K562 (cell line): ENCODE results near the gene PRTN3. TPM values are rescaled to one million over a fixed set of nuclear protein-coding genes. Genes with fewer than 3 reads are reported as not detected.
A peak's percentile ranks its signal among the peaks of the same experiment; 100 is the strongest.

ENCODE experiments used
- ATAC-seq: fragments of 200-7000 bp; cut with Tn5 transposase; 3 replicates; pipeline ENCODE4 v1.9.1; 2020; ENCODE audit warnings: moderate library complexity
- BruUV-seq: library from RNA; stranded (reverse); fragments of 400-500 nt; replicated peaks from 2 replicates; lab custom pipeline; 2021; lab: Mats Ljungman, UMichigan
- CTCF ChIA-PET: fragments of 300-600 bp; formaldehyde crosslinking; extraction: SDS; loops from one replicate; lab custom pipeline; 2021; ENCODE audit warnings: low intra/inter-chr PET ratio; lab: Yijun Ruan, JAX
- POLR2A ChIA-PET: fragments of 300-600, 350-650 bp; sonication (Branson Sonifier 250); formaldehyde crosslinking; extraction: SDS; loops from one replicate; lab custom pipeline; 2021; ENCODE audit warnings: antibody characterized with exemption, inconsistent platforms; lab: Yijun Ruan, JAX
- DNase-seq, 4 experiments: peaks; one replicate each; pipeline versions ENCODE4 v3.0.0 to v3.0.0-alpha.2; 2011 to 2018; ENCODE audit warnings: low spot score in 3 of 4, mixed read lengths in 3 of 4; ENCODE audit errors: extremely low read depth in 1 of 4
- FAIRE-seq: peaks from 2 replicates; lab custom pipeline; 2011; peaks lifted over from hg19 to GRCh38; lab: Jason Lieb, UNC
- H2AFZ ChIP-seq: 2 replicates; pipeline ENCODE4 v1.6.0; 2011; ENCODE audit warnings: low read depth, low read length, control low read depth, inconsistent platforms
- H3K27ac ChIP-seq: fragments of 200-600 bp; 3 replicates; pipeline ENCODE4 v1.8.0; 2011; ENCODE audit warnings: low read depth, mild to moderate bottlenecking, control low read depth, inconsistent platforms, low read length, moderate library complexity, mixed read lengths; ENCODE audit errors: extremely low read depth
- H3K27me3 ChIP-seq, 2 experiments: fragments of 300-600 bp in 1 of 2; 2 replicates in 1 of 2; 3 replicates in 1 of 2; pipeline versions ENCODE4 v1.6.0 to v1.8.0; 2011; ENCODE audit warnings: inconsistent platforms in 2 of 2, low read length in 2 of 2, mild to moderate bottlenecking in 1 of 2, mixed read lengths in 1 of 2, moderate library complexity in 1 of 2; ENCODE audit not compliant: control insufficient read depth in 2 of 2, insufficient read depth in 2 of 2
- H3K36me3 ChIP-seq: fragments of 300-600 bp; 3 replicates; pipeline ENCODE4 v1.8.0; 2011; ENCODE audit warnings: mild to moderate bottlenecking, low read length, inconsistent platforms; ENCODE audit not compliant: control insufficient read depth, insufficient read depth
- H3K4me1 ChIP-seq, 2 experiments: fragments of 200-600 bp in 1 of 2; replicated peaks in 1 of 2; 2 replicates in 1 of 2; 3 replicates in 1 of 2; pipeline versions ENCODE4 v1.5.1 to v1.8.0; 2011; ENCODE audit warnings: inconsistent platforms in 2 of 2, low read length in 2 of 2, mild to moderate bottlenecking in 1 of 2, mixed read lengths in 1 of 2, moderate library complexity in 1 of 2; ENCODE audit not compliant: control insufficient read depth in 2 of 2, insufficient read depth in 2 of 2
- H3K4me2 ChIP-seq: 2 replicates; pipeline ENCODE4 v1.6.1; 2011; ENCODE audit warnings: low read length, control low read depth, inconsistent platforms, mixed read lengths; ENCODE audit not compliant: insufficient read depth
- H3K4me3 ChIP-seq: fragments of 200-600 bp; sonication (generic), shearing (Covaris generic); 2 replicates; pipeline ENCODE4 v1.5.1; 2016; ENCODE audit warnings: control low read depth, inconsistent platforms
- H3K79me2 ChIP-seq: fragments of 200-600 bp; 3 replicates; pipeline ENCODE4 v1.8.0; 2011; ENCODE audit warnings: low read length, inconsistent platforms; ENCODE audit not compliant: control insufficient read depth, insufficient read depth
- H3K9ac ChIP-seq, 2 experiments: 2 replicates each; pipeline versions ENCODE4 v1.6.0 to v1.6.1; 2011; ENCODE audit warnings: low read depth in 2 of 2, low read length in 2 of 2, control low read depth in 1 of 2, inconsistent platforms in 1 of 2, mild to moderate bottlenecking in 1 of 2, mixed read lengths in 1 of 2; ENCODE audit not compliant: insufficient read depth in 1 of 2
- H3K9me1 ChIP-seq: one replicate; pipeline ENCODE4 v1.6.0; 2011; ENCODE audit warnings: inconsistent platforms, mild to moderate bottlenecking, low read length, moderate library complexity; ENCODE audit not compliant: control insufficient read depth, insufficient read depth
- H3K9me3 ChIP-seq: replicated peaks from 2 replicates; pipeline ENCODE4 v1.5.1; 2011; ENCODE audit warnings: low read depth, low read length, inconsistent platforms; ENCODE audit not compliant: control insufficient read depth, insufficient read depth
- H4K20me1 ChIP-seq: replicated peaks from 2 replicates; pipeline ENCODE4 v1.6.1; 2011; ENCODE audit warnings: low read length, inconsistent platforms, mixed read lengths; ENCODE audit not compliant: control insufficient read depth, insufficient read depth
- CBX8 ChIP-seq: fragments of 200-600 bp; sonication (generic); IDR thresholded peaks from 2 replicates; pipeline ENCODE4 v1.6.1; 2012; ENCODE audit warnings: borderline replicate concordance, mixed run types, low read depth, mild to moderate bottlenecking, moderate library complexity, mixed read lengths, low read length, control low read depth, inconsistent platforms; ENCODE audit not compliant: poor library complexity, severe bottlenecking; ENCODE audit errors: extremely low read depth
- FIP1L1 ChIP-seq: fragments of 200-400 bp; formaldehyde crosslinking; IDR thresholded peaks from 2 replicates; pipeline ENCODE4 v1.6.1; 2018; ENCODE audit warnings: mild to moderate bottlenecking, low read depth, low read length; ENCODE audit not compliant: poor library complexity, severe bottlenecking
- FOXA3 ChIP-seq, 2 experiments: fragments of 450-650 bp in 1 of 2; sonication (generic) in 1 of 2; formaldehyde crosslinking; IDR thresholded peaks in 1 of 2; conservative IDR thresholded peaks in 1 of 2; 2 replicates each; pipeline versions ENCODE4 v1.4.0 to v1.8.0; 2020 to 2022; ENCODE audit warnings: mild to moderate bottlenecking in 2 of 2, missing genetic modification reagents in 1 of 2
- MEF2A ChIP-seq: IDR thresholded peaks from 2 replicates; pipeline ENCODE4 v1.6.1; 2011; ENCODE audit warnings: low read depth, mild to moderate bottlenecking, low read length, moderate library complexity; ENCODE audit not compliant: control insufficient read depth
- PHB2 ChIP-seq: fragments of 450-650 bp; IDR thresholded peaks from 2 replicates; pipeline ENCODE4 v1.6.1; 2017; ENCODE audit warnings: low read depth
- POLR2A ChIP-seq: fragments of 450-650 bp; conservative IDR thresholded peaks from 2 replicates; pipeline ENCODE4 v1.6.1; 2016
- POLR2G ChIP-seq: fragments of 200-400 bp; formaldehyde crosslinking; IDR thresholded peaks from 2 replicates; pipeline ENCODE4 v1.6.1; 2017; ENCODE audit warnings: low read depth, mild to moderate bottlenecking, antibody characterized with exemption, low read length, moderate library complexity
- RBFOX2 ChIP-seq: fragments of 200-400 bp; formaldehyde crosslinking; IDR thresholded peaks from 2 replicates; pipeline ENCODE4 v1.6.1; 2017; ENCODE audit warnings: low read depth, mild to moderate bottlenecking, low read length, moderate library complexity
- RBM22 ChIP-seq: fragments of 200-400 bp; formaldehyde crosslinking; IDR thresholded peaks from 2 replicates; pipeline ENCODE4 v1.6.1; 2018; ENCODE audit warnings: low read length, low read depth; ENCODE audit not compliant: poor library complexity, severe bottlenecking
- SUPT5H ChIP-seq: fragments of 450-650 bp; IDR thresholded peaks from 2 replicates; pipeline ENCODE4 v1.6.1; 2016
- TAF7 ChIP-seq: fragments of 450-650 bp; IDR thresholded peaks from 2 replicates; pipeline ENCODE4 v1.6.1; 2016; ENCODE audit warnings: missing genetic modification characterization, missing compliant biosample characterization
- ZBTB33 ChIP-seq: sonication (generic); formaldehyde crosslinking; IDR thresholded peaks from 2 replicates; pipeline ENCODE4 v1.8.1; 2023; ENCODE audit warnings: mild to moderate bottlenecking, missing genetic modification reagents
- WGBS: fragments of 100-300 bp; shearing (Covaris generic); methylation state at CpG from one replicate; pipeline ENCODE4 v1.1.6; 2016; ENCODE audit warnings: low coverage, mixed read lengths; ENCODE audit not compliant: insufficient coverage; ENCODE audit errors: missing lambda C conversion rate; 5-methylcytosine and 5-hydroxymethylcytosine counted together
- in situ Hi-C: fragments of 300-500 bp; cut with MboI; formaldehyde crosslinking; loops from 4 replicates; pipeline ENCODE4 v1.15.0; 2018; ENCODE audit warnings: inconsistent platforms, mixed read lengths
- intact Hi-C: fragments of 100-400 bp; cut with micrococcal nuclease; formaldehyde crosslinking; loops from 2 replicates; pipeline ENCODE4 v1.14.2; 2022
- polyA plus RNA-seq, 8 experiments: library from polyadenylated mRNA; depleted of rRNA in 4 of 8; stranded (reverse) in 5 of 8; unstranded in 3 of 8; fragments of >200 nt; fragmentation: Nextera tagmentation in 2 of 8; fragmentation: Illumina TruSeq in 1 of 8; extraction: Ambion mirVana in 2 of 8; extraction: Trizol in 1 of 8; gene quantifications; 2 replicates each; pipeline versions ENCODE4 v1.2.1 to v1.2.3, GENCODE V29; 2011 to 2014; ENCODE audit warnings: inconsistent platforms in 1 of 8, missing spikeins in 1 of 8
- total RNA-seq, 7 experiments: library from RNA; depleted of rRNA in 6 of 7; stranded (reverse); fragments of >200 nt in 6 of 7; fragmentation: Illumina TruSeq in 2 of 7; extraction: Trizol in 2 of 7; gene quantifications; 2 replicates each; pipeline versions ENCODE4 v1.2.1 to v1.2.3, GENCODE V29; 2011 to 2021; ENCODE audit warnings: low replicate concordance in 1 of 7

PRTN3 gene
- total and polyA plus RNA-seq, 9 of the 15 experiments (the other 6 are each of a cell fraction or from before 2014, with no cell fraction given): 0.14 to 0.86 (median 0.43) TPM; not detected in 3

GRCh38 chr19:806815-807421, 33.9 kb upstream of the PRTN3 start:
- POLR2A ChIA-PET: interaction anchor here (0.6 to 1.5 kb wide), 6 partner anchors 9 to 971 kb away, joined by 3 to 5 read pairs (median 4); partner anchors contain the start of gene PTBP1

More at GRCh38 chr19:806815-807421, 33.9 kb upstream of the PRTN3 start:
- intact Hi-C loops (no loop called here), in situ Hi-C loops (no loop called here)
- TF ChIP-seq FOXA3 (CRISPR knock-in tag; conservative IDR thresholded peaks at IDR 0.05 in 1 of 2, IDR thresholded peaks at IDR 0.05 in 1 of 2): no peak
- TF ChIP-seq POLR2G: peak; percentile 73
- TF ChIP-seq RBFOX2: peak; percentile 71
- peak; percentile 75 for TF ChIP-seq ZBTB33 (CRISPR knock-in tag)
- 0 out of 2 replicates have a peak, but pooled peaks have one; percentile 7 for TF ChIP-seq SUPT5H
- no peak for TF ChIP-seq TAF7 (tag)
- TF ChIP-seq MEF2A: no peak
- TF ChIP-seq CBX8: no peak
- peak; percentile 97 for TF ChIP-seq RBM22
- no peak for TF ChIP-seq PHB2
- peak; percentile 4; the same call in 1 of the 2 replicates for TF ChIP-seq POLR2A
- peak; percentile 32 for TF ChIP-seq FIP1L1
- ATAC-seq: no peak
- H3K4me2 ChIP-seq: no peak overlapping the region
- H3K9me1 ChIP-seq: no peaks in the 10 kb centered on the region
- no peak overlapping the region for H3K27ac ChIP-seq
- H3K27me3 ChIP-seq: no peaks in the 10 kb centered on the region
- BruUV-seq: no TSS peak
- peaks cover 100% of the 10 kb centered on the region for H3K36me3 ChIP-seq
- H2AFZ ChIP-seq: no peak overlapping the region
- CTCF ChIA-PET: no interaction called here
- FAIRE-seq: no peak
- H3K9ac ChIP-seq: no peak overlapping the region
- peaks cover 72% of the 10 kb centered on the region for H3K79me2 ChIP-seq
- peak in 1 of 4 experiments; percentile 24 for DNase-seq
- peaks cover 0 to 55% of the 10 kb centered on the region in 2 experiments; a peak in 2 of 5 replicates for H3K4me1 ChIP-seq
- H4K20me1 ChIP-seq: peaks cover 27% of the 10 kb centered on the region
- H3K9me3 ChIP-seq: peaks cover under 1% of the 10 kb centered on the region
- 97% methylated on average over 28 of the region's 34 CpGs for WGBS
- H3K4me3 ChIP-seq: no peak overlapping the region
